HCT116 (cell line): Measurements from ENCODE around the gene ERGIC1.

ENCODE experiments used
- POLR2A ChIP-seq: IDR thresholded peaks from 2 replicates; pipeline ENCODE4 v1.7.0; 2011; ENCODE audit warnings: borderline replicate concordance; ENCODE audit not compliant: insufficient read depth, insufficient read length; ENCODE audit errors: extremely low read depth
- POLR2AphosphoS5 ChIP-seq: IDR thresholded peaks from 2 replicates; pipeline ENCODE4 v1.6.1; 2011; ENCODE audit warnings: mild to moderate bottlenecking, low read depth, low read length, moderate library complexity
- TF ChIP-seq, protein P1 (sequence below), 3 experiments: fragments of 200-600 bp in 1 of 3; sonication (generic) in 1 of 3; IDR thresholded peaks in 2 of 3; conservative IDR thresholded peaks in 1 of 3; 2 replicates each; pipeline ENCODE4 v1.5.1; 2012 to 2017; ENCODE audit warnings: low read depth in 2 of 3, low read length in 2 of 3, antibody characterized with exemption in 1 of 3, borderline replicate concordance in 1 of 3, control low read depth in 1 of 3, mild to moderate bottlenecking in 1 of 3, mixed read lengths in 1 of 3, mixed run types in 1 of 3, moderate library complexity in 1 of 3; ENCODE audit not compliant: insufficient read depth in 1 of 3
- TF ChIP-seq, protein P2 (sequence below): IDR thresholded peaks from 2 replicates; pipeline ENCODE4 v1.6.1; 2012

DNA sequence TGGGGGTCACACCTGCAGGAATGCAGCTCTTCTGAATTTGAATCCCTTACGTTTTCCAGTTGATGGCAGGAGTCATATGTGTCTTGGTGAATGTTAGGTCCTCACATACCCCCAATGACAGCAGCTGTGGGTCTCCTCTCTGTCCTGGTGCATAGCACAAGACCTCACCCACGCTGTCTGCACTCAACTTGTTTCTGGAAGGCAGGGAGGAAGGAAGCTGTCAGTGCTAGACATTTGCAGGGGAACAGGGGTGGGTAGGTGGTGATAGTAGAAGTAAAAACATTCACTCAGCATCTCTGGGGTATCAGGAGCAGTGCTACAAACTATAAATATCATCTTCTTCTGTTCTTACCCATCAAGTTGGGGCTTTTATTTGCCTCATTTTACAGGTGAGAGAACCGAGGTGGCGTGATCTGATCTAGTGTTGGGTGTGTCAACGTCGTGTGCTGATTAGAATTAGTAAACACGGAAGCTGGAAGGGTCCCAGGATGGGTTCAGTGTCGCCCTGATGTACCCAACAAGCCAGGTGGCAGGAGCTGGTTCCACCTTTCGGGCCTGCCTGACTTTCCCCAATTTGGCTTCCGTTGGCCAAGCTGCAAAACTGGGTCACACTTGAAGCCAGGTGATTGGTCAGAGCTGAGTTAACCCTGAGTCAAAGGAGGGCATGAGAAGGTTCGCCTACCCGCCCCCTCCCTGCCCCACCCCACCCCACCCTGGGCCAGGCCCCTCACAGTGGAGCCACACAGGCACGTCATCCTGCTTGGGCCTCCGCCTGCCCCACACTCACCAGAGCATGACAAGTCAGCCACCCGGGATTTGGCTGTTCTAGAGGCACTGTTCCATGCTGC lies 15.8 kb downstream of the ERGIC1 start:
- TF ChIP-seq POLR2A (no peak), POLR2AphosphoS5 (no peak)
- TF ChIP-seq, protein P1, sequence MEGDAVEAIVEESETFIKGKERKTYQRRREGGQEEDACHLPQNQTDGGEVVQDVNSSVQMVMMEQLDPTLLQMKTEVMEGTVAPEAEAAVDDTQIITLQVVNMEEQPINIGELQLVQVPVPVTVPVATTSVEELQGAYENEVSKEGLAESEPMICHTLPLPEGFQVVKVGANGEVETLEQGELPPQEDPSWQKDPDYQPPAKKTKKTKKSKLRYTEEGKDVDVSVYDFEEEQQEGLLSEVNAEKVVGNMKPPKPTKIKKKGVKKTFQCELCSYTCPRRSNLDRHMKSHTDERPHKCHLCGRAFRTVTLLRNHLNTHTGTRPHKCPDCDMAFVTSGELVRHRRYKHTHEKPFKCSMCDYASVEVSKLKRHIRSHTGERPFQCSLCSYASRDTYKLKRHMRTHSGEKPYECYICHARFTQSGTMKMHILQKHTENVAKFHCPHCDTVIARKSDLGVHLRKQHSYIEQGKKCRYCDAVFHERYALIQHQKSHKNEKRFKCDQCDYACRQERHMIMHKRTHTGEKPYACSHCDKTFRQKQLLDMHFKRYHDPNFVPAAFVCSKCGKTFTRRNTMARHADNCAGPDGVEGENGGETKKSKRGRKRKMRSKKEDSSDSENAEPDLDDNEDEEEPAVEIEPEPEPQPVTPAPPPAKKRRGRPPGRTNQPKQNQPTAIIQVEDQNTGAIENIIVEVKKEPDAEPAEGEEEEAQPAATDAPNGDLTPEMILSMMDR (IDR thresholded peaks at IDR 0.05 in 2 of 3, conservative IDR thresholded peaks at IDR 0.05 in 1 of 3; ENCODE audit: borderline replicate concordance in 1 of 3, insufficient read depth in 1 of 3, low read depth in 2 of 3, low read length in 2 of 3): no peak
- TF ChIP-seq, protein P2, sequence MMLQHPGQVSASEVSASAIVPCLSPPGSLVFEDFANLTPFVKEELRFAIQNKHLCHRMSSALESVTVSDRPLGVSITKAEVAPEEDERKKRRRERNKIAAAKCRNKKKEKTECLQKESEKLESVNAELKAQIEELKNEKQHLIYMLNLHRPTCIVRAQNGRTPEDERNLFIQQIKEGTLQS: no peak
